T-helper 22 cell (primary cell): ENCODE data around the gene PSIP1.
"Not testable (repeated sequence)": the region's sequence is repeated elsewhere in the genome, so short reads cannot be mapped to it uniquely, and the experiment has no call there.

Experiments
- DNase-seq: peaks from one replicate; pipeline ENCODE4 v3.0.0-alpha.2; 2020; ENCODE audit warnings: low read depth

The PSIP1 gene

DNA sequence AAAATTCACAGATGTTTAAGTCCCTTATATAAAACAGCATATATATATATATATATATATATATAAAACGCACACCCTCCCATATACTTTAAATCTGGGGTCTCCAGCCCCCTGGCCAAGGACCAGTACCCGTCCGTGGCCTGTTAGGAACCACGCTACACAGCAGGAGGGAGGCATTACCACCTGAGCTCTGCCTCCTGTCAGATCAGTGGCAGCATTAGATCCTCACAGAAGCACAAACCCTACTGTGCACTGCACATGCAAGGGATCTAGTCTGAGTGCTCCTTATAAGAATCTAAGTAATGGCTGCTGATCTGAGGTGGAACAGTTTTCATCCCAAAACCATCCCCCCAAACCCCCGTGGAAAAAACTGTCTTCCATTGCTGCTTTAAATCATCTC lies 9.0 kb downstream of the PSIP1 start:
- no peak for DNase-seq

DNA sequence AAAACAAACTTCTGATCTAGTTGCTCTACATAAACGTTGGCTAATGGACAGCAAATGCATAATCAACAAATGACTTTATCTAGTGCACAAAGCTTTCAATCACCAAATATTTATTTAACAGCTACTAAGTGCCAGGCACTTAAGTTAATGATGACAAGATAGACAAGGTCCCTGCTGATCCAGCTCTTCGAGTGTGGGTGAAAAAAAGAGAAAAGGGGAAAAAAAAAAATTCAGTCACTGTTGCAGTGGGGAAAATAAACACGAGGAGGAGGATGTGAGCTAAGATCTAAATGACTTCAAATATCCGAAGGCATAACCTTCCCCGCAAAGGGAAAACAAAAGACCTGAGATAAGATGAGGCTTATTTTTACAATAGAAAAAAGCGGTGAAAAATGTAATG lies 9.6 kb downstream of the PSIP1 start:
- no peak for DNase-seq

DNA sequence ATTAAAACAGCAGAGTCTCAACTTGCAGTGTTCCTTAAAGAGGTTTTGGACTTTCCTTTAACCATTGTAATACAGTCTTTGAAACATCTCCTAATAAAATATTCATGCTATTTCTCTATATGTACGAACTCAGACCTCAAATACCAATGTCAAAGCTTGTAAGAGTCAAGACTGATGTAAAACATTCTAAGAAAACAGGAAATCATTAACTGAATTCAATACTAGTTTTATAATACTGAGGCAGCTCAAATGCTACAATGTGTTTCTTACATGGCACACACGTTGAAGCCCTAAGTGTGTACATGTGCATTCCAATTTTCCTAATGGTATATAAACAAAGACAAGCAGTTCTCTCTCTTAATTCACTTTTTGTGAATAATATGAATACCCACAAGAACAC lies 11.6 kb downstream of the PSIP1 start:
- no peak for DNase-seq

DNA sequence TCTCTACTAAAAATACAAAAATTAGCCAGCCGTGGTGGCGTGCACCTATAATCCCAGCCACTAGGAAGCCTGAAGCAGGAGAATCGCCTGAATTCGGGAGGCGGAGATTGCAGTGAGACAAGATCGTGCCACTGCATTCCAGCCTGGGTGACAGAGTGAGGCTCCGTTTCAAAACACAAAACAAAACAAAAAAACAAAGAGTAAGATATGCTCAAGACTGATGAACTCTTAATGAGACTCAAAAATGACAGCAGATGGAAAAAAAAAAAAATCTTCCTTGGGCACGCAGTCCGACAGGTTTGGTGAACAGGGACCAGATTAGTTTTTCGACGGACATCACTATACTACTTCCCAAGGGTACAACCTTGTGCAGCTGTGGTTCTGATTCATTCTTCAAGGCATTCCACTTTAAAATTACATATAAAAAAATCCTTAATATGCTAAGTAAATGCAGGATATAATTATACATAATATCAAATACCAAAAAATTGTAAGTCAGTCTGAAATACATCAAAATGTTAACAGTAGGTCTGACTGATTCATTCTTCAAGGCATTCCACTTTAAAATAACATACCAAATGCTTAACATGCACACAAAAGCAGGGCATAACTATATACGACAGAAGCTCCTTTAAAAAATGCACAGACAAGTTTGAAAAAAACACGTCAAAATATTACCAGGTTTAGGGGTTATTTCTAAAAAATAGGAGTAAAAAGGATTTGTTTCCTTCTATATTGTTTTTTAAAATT lies 12.3 kb downstream of the PSIP1 start:
- DNase-seq: no peak

GRCh38 chr9:15492485-15493150 lies 18.2 kb downstream of the PSIP1 start:
- no peak for DNase-seq

DNA sequence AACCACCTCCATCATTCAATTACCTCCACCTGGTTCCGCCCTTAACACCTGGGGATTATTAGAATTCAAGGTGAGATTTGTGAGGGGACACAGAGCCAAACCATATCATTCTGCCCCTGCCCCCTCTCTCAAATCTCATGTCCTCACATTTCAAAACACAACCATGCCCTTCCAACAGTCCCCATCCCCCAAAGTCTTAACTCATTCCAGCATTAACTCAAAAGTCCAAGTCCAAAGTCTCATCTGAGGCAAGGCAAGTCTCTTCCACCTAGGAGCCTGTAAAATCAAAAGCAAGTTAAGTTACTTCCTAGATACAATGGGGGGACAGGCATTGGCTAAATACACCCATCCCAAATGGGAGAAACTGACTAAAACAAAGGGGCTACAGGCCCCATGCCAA lies 18.8 kb downstream of the PSIP1 start:
- no peak for DNase-seq

DNA sequence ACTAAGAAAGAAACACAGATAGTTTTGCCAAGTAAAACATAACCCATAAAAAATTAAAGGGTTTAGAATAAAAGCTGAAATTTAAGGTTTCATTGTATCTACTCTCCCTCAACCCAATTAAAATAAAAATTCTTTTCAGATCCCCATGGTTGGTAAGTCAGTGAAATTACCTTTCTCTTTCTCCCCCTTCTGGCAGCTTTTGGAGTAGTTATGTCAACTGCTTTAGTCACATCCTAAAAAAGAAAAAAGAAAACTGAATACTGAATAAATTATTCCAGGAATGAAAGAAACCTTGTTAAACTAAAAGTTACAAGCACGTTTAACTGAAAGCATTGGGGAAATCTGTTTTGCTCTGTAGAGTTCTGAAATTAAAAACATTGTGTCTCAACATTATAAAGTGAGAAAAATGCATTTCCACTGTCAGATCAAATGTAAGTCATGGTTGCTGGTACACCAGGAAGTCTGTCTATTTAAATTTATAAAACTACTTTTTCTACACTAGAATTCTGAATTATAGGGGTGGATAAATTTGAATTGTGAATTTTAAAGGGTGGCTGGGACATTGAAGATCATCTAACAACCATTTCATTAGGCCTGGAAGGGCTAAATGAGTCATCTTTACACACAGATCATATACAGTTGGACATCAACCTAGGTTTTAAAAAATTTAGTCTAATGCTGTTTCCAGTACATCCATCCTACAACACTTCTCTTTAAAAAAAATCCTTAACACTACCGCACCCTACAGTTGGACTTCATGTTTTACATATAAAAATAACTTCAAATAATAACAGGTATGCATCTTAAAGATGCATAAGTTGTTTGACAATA lies 24.7 kb downstream of the PSIP1 start:
- DNase-seq: no peak

GRCh38 chr9:15484802-15485201 lies 26.0 kb downstream of the PSIP1 start:
- DNase-seq: no peak

GRCh38 chr9:15482146-15482545 lies 28.6 kb downstream of the PSIP1 start:
- no peak for DNase-seq

DNA sequence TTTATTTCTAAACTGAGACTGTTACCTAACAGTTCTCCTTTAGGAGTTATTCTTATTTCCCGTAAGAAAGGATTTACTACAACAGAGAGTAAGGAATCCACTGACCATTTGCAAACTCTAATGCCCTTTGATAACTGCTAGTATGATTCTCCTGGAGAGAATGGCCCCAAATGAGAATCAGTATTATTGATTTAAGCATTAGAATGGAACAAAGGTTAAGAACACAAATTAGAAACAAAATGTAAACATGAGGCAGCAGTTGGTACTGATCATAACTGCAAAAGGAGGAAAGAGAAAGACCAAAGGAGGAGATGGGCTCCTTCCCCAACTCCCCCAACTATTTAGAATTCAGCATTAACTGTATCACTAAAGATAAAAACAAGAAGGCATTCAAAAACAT lies 30.7 kb downstream of the PSIP1 start:
- DNase-seq: no peak

DNA sequence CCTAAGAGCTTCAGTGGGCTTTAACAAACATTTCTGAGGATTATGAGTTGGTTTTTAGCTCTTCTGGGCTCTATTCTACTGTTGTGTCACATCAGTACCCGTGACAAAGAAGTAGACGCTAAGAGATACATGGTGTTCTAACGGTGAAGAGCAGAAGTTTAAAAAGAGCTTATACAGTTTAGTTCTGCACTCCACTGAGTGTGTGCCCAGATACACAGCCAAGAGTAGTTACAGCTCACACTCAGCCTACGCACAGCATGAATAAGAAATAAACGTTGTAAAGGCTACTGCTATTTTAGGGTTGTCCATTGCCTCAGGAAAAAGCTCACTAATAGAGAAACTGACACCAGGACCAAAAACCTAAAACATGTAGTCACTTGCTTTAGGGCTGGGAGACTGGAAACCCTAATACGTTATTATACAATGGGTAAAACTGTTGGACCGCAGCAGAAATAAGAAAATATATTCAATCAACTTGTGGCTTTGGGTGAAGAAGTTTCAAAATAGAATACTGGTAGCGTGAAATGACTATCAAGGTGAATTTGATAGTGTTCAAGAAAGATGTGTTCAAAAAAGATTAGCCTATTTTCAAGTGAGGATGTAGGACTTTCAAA lies 34.7 kb downstream of the PSIP1 start:
- no peak for DNase-seq

DNA sequence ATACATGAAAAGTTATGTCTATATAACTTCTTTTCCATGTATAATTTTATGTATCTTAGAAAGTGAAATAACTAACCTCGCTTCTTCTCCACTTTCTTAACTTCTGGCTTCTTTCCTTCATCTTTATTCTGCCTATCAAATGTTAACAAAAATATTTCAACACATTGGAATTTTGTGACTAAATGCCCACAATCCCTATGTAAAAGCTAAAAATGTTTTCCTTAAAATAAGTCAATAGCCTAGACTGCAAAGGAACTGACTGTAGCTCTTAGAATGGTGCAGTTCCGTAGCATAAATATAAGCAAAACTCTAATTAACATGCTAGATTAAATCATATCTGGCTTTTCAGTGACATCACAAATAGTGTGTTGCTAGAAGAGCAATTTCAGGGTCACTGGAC lies 40.9 kb downstream of the PSIP1 start:
- no peak for DNase-seq

DNA sequence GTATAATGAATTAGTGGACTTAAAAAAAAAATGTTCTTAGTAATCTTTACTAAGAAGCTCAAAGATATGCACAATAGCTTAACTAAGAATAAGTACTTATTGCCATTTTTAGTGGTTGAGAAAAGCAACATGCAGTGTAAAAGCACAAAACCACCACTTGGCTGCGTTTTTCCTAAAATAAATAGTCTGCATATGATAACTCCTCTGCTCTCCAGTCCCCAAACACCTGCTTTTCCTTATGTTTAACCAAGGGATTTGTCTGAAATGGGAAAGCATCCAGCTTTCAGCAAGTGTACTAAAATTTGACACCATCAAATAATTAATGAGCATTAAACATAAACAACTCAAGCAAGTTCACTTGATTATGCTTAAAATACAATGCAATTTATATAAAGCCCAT lies 41.4 kb downstream of the PSIP1 start:
- no peak for DNase-seq

GRCh38 chr9:15468145-15468544 lies 42.6 kb downstream of the PSIP1 start:
- no peak for DNase-seq

DNA sequence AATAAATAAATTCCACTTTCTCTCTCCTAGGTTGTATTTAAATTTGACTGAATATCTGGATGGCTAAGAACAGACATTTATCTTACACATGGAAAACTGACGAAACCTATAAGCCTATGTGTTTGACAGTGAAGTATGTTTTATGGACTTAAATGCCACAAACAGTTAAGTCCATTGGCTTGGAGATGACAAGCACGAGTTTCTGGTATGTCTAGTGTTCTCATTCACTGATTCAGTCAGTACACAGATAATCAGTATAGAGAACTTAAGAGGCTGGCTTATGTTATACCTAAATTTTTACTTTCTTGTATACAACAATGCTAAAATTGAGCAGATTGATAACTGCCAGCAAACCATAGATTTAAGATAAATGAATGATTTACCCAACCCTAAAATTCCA lies 49.2 kb downstream of the PSIP1 start:
- no peak for DNase-seq

GRCh38 chr9:15461056-15461455 lies 49.7 kb downstream of the PSIP1 start:
- DNase-seq: no peak

- no peak for DNase-seq
These were observed 56.8 kb downstream of the PSIP1 start for GRCh38 chr9:15453956-15454355.

- DNase-seq: no peak
These were observed 66.6 kb downstream of the PSIP1 start for GRCh38 chr9:15444141-15444540.

DNA sequence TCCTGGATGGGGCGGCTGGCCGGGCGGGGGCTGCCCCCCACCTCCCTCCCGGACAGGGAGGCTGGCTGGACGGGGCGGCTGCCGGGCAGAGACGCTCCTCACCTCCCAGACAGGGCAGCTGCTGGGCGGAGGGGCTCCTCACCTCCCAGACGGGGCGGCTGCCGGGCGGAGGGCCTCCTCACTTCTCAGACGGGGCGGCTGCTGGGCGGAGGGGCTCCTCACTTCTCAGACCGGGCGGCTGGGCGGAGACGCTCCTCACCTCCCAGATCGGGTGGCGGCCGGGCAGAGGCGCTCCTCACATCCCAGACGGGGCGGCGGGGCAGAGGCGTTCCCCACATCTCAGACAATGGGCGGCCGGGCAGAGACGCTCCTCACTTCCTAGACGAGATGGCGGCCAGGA lies 68.5 kb downstream of the PSIP1 start:
- not testable (repeated sequence) for DNase-seq

DNA sequence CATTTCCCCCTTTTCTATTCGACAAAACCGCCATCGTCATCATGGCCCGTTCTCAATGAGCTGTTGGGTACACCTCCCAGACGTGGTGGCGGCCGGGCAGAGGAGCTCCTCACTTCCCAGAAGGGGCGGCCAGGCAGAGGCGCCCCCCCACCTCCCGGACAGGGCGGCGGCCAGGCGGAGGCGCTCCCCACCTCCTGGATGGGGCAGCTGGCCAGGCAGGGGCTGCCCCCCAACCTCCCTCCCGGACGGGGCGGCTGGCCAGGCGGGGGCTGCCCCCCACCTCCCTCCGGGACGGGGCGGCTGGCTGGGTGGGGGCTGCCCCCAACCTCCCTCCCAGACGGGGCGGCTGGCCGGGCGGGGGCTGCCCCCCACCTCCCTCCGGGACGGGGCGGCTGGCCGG lies 68.9 kb downstream of the PSIP1 start:
- DNase-seq: not testable (repeated sequence)

- DNase-seq: no peak
These were observed 71.9 kb downstream of the PSIP1 start for GRCh38 chr9:15438891-15439290.

GRCh38 chr9:15433661-15434060 lies 77.1 kb downstream of the PSIP1 start:
- DNase-seq: no peak

GRCh38 chr9:15433191-15433590 lies 77.6 kb downstream of the PSIP1 start:
- no peak for DNase-seq
